NCI-H446 (cell line): ENCODE measurements around the gene CST5.
"Not testable (repeated sequence)": the region's sequence is repeated elsewhere in the genome, so short reads cannot be mapped to it uniquely, and the experiment has no call there.

Source experiments
- DNase-seq, 2 experiments: peaks; one replicate each; lab custom pipeline; 2025; lab: John Stamatoyannopoulos, UW

CST5 gene

DNA sequence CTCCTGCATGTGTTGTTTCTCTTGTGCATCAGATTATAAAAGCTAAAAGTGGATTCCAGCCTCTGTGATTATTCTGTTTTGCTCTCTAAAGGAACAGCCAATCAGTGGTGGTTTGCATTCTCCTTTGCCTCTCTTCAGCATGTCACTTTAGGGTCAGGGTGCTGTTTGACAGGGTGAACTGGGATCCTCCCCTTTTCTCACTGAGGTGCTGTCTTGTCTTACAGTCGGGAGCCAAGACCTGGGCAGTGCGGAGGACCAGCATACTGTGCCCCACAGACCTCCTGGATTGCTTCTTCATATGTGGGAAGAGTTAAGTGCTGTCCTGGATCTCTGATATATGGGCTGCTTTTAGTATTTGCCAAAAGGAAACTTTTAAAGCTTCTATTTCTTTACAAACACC lies 37.9 kb downstream of the CST5 start:
- DNase-seq = no peak

DNA sequence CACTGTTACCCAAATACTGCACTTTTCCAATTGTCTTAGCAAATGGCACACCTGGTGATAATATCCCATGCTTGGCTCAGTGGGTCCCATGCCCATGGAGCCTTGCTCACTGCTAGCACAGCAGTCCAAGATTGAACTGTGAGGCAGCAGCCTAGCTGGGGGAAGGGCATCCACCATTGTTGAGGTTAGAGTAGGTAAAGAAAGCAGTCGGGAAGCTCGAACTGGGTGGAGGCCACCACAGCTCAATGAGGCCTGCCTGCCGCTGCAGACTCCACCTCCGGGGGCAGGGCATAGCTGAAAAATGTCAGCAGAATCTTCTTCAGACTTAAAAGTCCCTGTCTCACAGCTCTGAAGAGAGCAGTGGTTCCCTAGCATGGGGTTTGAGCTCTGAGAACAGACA lies 43.8 kb downstream of the CST5 start:
- DNase-seq = no peak

DNA sequence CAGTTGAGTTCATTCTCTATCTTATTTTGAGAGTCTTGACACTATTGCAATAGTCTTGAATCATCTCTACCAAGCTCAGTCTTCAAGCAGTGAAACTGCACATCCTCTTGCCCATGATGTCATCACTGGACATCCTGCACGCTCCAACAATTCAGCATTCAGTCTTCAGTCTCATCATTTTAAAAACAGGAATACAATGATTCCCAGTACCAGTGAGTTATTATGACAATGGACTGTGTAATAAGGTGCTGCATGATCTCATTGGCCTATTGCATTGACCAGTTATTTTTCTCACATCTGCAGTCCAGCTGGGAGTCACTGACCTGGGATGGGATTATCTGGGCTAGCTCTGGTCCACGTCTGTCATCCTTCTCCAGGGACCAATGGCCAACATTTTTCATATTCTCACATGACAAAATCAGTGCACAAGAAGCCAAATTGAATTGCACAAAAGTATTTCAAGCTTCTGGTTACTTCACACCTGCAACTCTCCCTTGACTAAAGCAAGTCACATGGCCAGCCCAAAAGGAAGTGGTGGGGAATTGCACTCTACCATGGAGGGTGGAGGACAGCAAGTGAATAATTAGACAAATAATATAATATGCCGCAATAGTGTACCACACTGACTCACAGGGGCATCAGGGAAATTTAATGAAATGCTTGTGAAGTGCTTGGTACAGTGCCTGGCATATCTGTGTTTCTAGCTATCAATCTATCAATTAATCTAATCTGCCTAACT lies 46.6 kb downstream of the CST5 start:
- DNase-seq = no peak

DNA sequence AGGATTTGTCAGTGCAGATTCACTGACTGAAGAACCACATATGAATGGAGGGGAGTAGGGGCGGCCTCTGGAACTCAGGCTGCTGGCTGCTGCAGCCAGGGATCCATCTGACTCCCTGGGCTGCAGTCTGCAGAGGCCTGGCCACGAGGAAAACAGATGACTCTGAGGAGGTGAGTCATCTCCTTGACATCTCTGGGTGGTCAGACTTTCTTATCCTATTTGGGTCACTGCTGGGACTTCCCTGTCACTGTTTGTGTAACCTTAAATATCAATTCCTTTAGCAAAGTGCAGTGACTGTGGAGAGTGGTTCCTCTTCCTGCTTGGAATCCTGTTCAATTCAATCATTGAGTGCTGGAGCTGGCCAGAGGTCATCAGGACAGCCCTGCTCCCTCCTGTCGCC lies 47.6 kb downstream of the CST5 start:
- DNase-seq = not testable (repeated sequence)

DNA sequence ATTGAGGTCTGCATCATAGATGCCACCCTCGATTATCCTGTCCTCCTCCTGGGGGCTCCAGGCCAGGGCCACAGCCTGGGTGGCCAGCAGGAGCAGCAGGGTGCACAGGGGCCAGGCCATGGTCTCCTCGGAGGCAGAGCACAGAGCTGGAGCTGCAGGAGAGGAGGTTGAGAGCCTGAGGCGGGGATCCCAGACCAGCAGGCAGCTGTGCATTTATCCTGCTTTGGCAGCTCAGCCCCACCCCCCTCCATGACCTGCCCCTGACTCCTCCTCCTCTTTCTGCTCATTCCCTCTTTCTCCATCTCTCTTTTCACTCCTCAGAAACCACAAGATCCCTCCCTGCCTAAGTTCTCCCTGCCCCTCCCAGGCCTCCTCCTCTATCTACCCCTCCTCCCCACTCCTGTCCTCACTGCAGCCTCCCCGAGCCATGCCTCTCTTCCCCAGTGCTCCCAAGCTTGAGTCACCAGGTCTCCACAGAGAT lies 53.0 kb downstream of the CST5 start, which contains the start of gene CST2:
TSS of gene CST2 (minus strand) at position 189 of the 481 bp plus-strand sequence. CDS start at position 120, 69 bp downstream.
- DNase-seq = no peak
